ENCODE results near the gene TUBD1. TPM values are rescaled to one million over a fixed set of nuclear protein-coding genes. Genes with fewer than 3 reads are reported as not detected.

TUBD1 gene
- total RNA-seq, 1 donor from 2014 or later = 9.7 TPM

- Mint-ChIP-seq H3K4me3 (ENCODE audit: unreplicated experiment) (peak overlapping the region; percentile 5), H3K27me3 (ENCODE audit: unreplicated experiment) (peaks cover 6% of the 10 kb centered on the region)
Measured at GRCh38 chr17:59888145-59888750, 4.5 kb downstream of the TUBD1 start.

GRCh38 chr17:59884861-59885260, 7.9 kb downstream of the TUBD1 start:
- Mint-ChIP-seq H3K27me3 (ENCODE audit: unreplicated experiment) (no peaks in the 10 kb centered on the region), H3K36me3 (ENCODE audit: unreplicated experiment) (no peaks in the 10 kb centered on the region), H3K4me3 (ENCODE audit: unreplicated experiment) (no peak overlapping the region), H3K9me3 (ENCODE audit: unreplicated experiment) (no peaks in the 10 kb centered on the region), H3K27ac (ENCODE audit: unreplicated experiment) (no peak overlapping the region), H3K4me1 (ENCODE audit: low read depth, unreplicated experiment) (no peaks in the 10 kb centered on the region)
- DNase-seq = no peak
- TF ChIP-seq CTCF (IDR thresholded peaks at IDR 0.05; ENCODE audit: partially characterized antibody, unreplicated experiment) = no peak

More at GRCh38 chr17:59888145-59888750, 4.5 kb downstream of the TUBD1 start:
- no peak for DNase-seq
- no peaks in the 10 kb centered on the region for H3K9me3 Mint-ChIP-seq (ENCODE audit: unreplicated experiment)
- H3K4me1 Mint-ChIP-seq (ENCODE audit: low read depth, unreplicated experiment) = peaks cover 1% of the 10 kb centered on the region
- no peak for TF ChIP-seq CTCF (IDR thresholded peaks at IDR 0.05; ENCODE audit: partially characterized antibody, unreplicated experiment)
- no peaks in the 10 kb centered on the region for H3K36me3 Mint-ChIP-seq (ENCODE audit: unreplicated experiment)
- H3K27ac Mint-ChIP-seq (ENCODE audit: unreplicated experiment) = no peak overlapping the region

- Mint-ChIP-seq H3K36me3 (ENCODE audit: unreplicated experiment) (no peaks in the 10 kb centered on the region), H3K27ac (ENCODE audit: unreplicated experiment) (no peak overlapping the region), H3K27me3 (ENCODE audit: unreplicated experiment) (no peaks in the 10 kb centered on the region), H3K9me3 (ENCODE audit: unreplicated experiment) (no peaks in the 10 kb centered on the region), H3K4me3 (ENCODE audit: unreplicated experiment) (no peak overlapping the region), H3K4me1 (ENCODE audit: low read depth, unreplicated experiment) (no peaks in the 10 kb centered on the region)
- TF ChIP-seq CTCF (IDR thresholded peaks at IDR 0.05; ENCODE audit: partially characterized antibody, unreplicated experiment) = no peak
- DNase-seq = no peak
Measured at GRCh38 chr17:59878624-59879023, 14.1 kb downstream of the TUBD1 start.

DNA sequence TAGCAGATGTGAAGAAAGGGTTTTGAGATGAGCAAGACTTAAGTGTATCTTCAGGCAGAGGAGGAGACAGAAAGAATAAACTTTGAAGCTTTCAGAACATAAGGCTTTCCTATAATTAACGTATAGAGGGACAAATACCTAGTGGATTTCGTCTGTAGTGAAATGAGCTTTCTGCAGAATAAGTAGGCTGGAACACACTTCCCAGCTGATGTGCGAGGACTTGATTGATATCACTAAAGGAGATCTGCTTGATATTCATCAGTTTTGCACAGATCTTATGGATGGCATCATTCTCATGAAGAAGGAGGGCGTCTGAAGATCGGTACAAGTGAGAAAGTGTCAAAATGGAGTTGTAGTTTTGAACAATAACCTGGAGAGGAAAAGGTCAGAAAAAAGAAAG, 14.8 kb downstream of the TUBD1 start:
- Mint-ChIP-seq H3K4me3 (ENCODE audit: unreplicated experiment) (no peak overlapping the region), H3K9me3 (ENCODE audit: unreplicated experiment) (no peaks in the 10 kb centered on the region)

More for the DNA sequence above, 14.8 kb downstream of the TUBD1 start:
- H3K27ac Mint-ChIP-seq (ENCODE audit: unreplicated experiment) = no peak overlapping the region
- no peaks in the 10 kb centered on the region for H3K36me3 Mint-ChIP-seq (ENCODE audit: unreplicated experiment)
- H3K27me3 Mint-ChIP-seq (ENCODE audit: unreplicated experiment) = no peaks in the 10 kb centered on the region
- DNase-seq = no peak
- no peaks in the 10 kb centered on the region for H3K4me1 Mint-ChIP-seq (ENCODE audit: low read depth, unreplicated experiment)
- TF ChIP-seq CTCF (IDR thresholded peaks at IDR 0.05; ENCODE audit: partially characterized antibody, unreplicated experiment) = no peak

All from glutamatergic neuron (in vitro differentiated cells).